Heart right ventricle (tissue), 16 donors: ENCODE results near the gene RAB35. TPM values are rescaled to one million over a fixed set of nuclear protein-coding genes. Genes with fewer than 3 reads are reported as not detected.
"Not testable (repeated sequence)": the region's sequence is repeated elsewhere in the genome, so short reads cannot be mapped to it uniquely, and the experiment has no call there.

Source experiments
- ATAC-seq, 8 donors: fragments of 200-7000 bp; cut with Tn5 transposase; one replicate each; pipeline ENCODE4 v1.9.1; 2020; ENCODE audit warnings: mild to moderate bottlenecking in 8 of 8, moderate library complexity in 8 of 8, moderate number of reproducible peaks in 1 of 8
- DNase-seq, 2 donors: peaks; one replicate each; pipeline ENCODE4 v3.0.0-alpha.2; 2020
- H3K27ac ChIP-seq, 10 donors: fragments of 200-600 bp; sonication (generic) in 2 of 10; one replicate each; pipeline versions ENCODE4 v1.5.0 to v1.8.0; 2020 to 2022; ENCODE audit warnings: mild to moderate bottlenecking in 3 of 10
- H3K27me3 ChIP-seq, 7 donors: fragments of 200-600 bp; one replicate each; pipeline ENCODE4 v1.8.0; 2021 to 2022; ENCODE audit warnings: mild to moderate bottlenecking in 2 of 7
- H3K36me3 ChIP-seq, 9 donors: fragments of 200-600 bp; sonication (generic) in 1 of 9; one replicate each; pipeline versions ENCODE4 v1.5.0 to v1.8.0; 2020 to 2022; ENCODE audit warnings: mild to moderate bottlenecking in 2 of 9
- H3K4me1 ChIP-seq, 9 donors: fragments of 200-600 bp; sonication (generic) in 1 of 9; one replicate each; pipeline versions ENCODE4 v1.5.0 to v1.8.0; 2020 to 2022; ENCODE audit warnings: mild to moderate bottlenecking in 4 of 9
- H3K4me3 ChIP-seq, 10 donors: fragments of 200-600 bp; sonication (generic) in 2 of 10; one replicate each; pipeline versions ENCODE4 v1.5.0 to v1.8.0; 2020 to 2022; ENCODE audit warnings: mild to moderate bottlenecking in 7 of 10, moderate library complexity in 2 of 10
- H3K9me3 ChIP-seq, 11 donors: fragments of 200-600 bp in 10 of 11; sonication (generic) in 2 of 11; one replicate each; pipeline versions ENCODE4 v1.5.0 to v1.8.0; 2013 to 2022; ENCODE audit warnings: mild to moderate bottlenecking in 2 of 11, control low read depth in 1 of 11, moderate library complexity in 1 of 11
- WGBS, 2 donors: extraction: QIAGEN DNeasy Blood & Tissue Kit; methylation state at CpG; one replicate each; pipeline ENCODE4 v1.1.7; 2013; ENCODE audit warnings: inconsistent platforms in 1 of 2; 5-methylcytosine and 5-hydroxymethylcytosine counted together
- intact Hi-C, 10 donors: fragments of 100-400 bp; cut with DNase I; formaldehyde crosslinking; loops; one replicate each; pipeline versions ENCODE4 v1.11.1 to v1.14.2; 2022
- microRNA-seq, 2 donors: library from miRNA; unstranded; fragments of <30 nt; microRNA quantifications; one replicate each; pipeline ENCODE4 v1.2.0, GENCODE V29; 2021
- polyA plus RNA-seq, 2 donors: library from polyadenylated mRNA; stranded (reverse); fragments of 200-250 nt; gene quantifications; one replicate each; pipeline ENCODE4 v1.2.3, GENCODE V29; 2013
- total RNA-seq, 10 donors: library from RNA; stranded (reverse); fragmentation: NEBNext Ultra II Directional in 3 of 10; extraction: Animal tissue kit (Norgen Biotek cat#: 25700) in 3 of 10; gene quantifications; one replicate each; pipeline versions ENCODE4 v1.2.1 to v1.2.4, GENCODE V29; 2021 to 2023
- TF ChIP-seq, protein P1 (sequence below), 9 donors: fragments of 200-600 bp; sonication (generic) in 2 of 9; IDR thresholded peaks; one replicate each; pipeline versions ENCODE4 v1.5.0 to v1.8.0; 2021 to 2022; ENCODE audit warnings: antibody characterized with exemption in 9 of 9, mild to moderate bottlenecking in 5 of 9, moderate library complexity in 1 of 9
- donor health status: Arrhythmogenic right ventricular cardiomyopathy.
- donor health status: ischemic (EF 13 %, LVEDD 7.1; RV severe dilation, severe dysfunction).
- donor health status: healthy with polysubstance abuse.
- donor health status: DM: no; HTN: yes; CAD: no.
- donor health status: DM: no; HTN: no; CAD: no.
- donor health status: ischemic (EF 25% LVEDD 6.9; RV normal size, moderate dysfunction).
- donor health status: ischemic (EF 25% LVEDD 5.7; RV mildly dilated, moderate dysfunction).
- donor health status: healthy.
- donor health status: DM: yes; HTN: yes; CAD: no.
- donor health status: Ischemic cardiomyopathy.
- donor health status: ischemic (EF 35%, LVEDD 5.7; RV mildly dilated, moderate dysfunction).
- donor health status: nonischemic (EF 11% LVEDD 7.7; RV severe dilation, severe dysfunction).
- donor health status: DM: yes; HTN: yes; CAD: no.
- donor health status: PGD.
- donor health status: ischemic (EF 29% LVEDD 5.4; RV normal size, mild dysfunction).
- donor health status: nonischemic (EF 23%, LVEDD 6.1; RV moderate dilation, normal function).

The RAB35 gene
- total and polyA plus RNA-seq, 12 donors, result 13.3 to 33.6 (median 23.9) TPM

DNA sequence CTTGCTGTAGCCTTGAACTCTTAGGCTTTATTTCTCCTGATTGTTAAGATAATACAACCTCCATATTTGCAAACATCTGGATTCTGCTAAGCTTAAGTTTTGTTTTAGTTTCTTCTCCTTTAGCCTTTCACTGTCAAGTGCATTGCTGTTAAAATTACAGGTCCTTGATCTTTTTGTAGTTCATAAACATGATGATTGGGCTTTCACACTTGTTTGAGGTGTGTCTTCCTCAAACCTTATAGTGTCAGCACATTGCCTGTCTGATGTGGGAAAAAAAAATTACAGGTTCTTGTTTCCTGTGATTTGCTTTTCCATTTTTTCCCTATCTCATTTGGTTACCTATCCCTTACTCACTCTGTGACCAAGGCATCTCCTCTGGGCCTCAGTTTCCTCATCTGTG lies 68.3 kb downstream of the RAB35 start:
- intact Hi-C loops, result no loop called here
- Histone ChIP-seq H3K9me3 (peaks cover 0 to 6% (median 0%) of the 10 kb centered on the region in 11 donors), H3K36me3 (no peaks in the 10 kb centered on the region), H3K4me1 (no peaks in the 10 kb centered on the region), H3K27ac (no peak overlapping the region), H3K4me3 (no peak overlapping the region), H3K27me3 (peaks cover 0 to 4% (median 0%) of the 10 kb centered on the region in 7 donors)
- DNase-seq (no peak), ATAC-seq (no peak)
- TF ChIP-seq, protein P1, sequence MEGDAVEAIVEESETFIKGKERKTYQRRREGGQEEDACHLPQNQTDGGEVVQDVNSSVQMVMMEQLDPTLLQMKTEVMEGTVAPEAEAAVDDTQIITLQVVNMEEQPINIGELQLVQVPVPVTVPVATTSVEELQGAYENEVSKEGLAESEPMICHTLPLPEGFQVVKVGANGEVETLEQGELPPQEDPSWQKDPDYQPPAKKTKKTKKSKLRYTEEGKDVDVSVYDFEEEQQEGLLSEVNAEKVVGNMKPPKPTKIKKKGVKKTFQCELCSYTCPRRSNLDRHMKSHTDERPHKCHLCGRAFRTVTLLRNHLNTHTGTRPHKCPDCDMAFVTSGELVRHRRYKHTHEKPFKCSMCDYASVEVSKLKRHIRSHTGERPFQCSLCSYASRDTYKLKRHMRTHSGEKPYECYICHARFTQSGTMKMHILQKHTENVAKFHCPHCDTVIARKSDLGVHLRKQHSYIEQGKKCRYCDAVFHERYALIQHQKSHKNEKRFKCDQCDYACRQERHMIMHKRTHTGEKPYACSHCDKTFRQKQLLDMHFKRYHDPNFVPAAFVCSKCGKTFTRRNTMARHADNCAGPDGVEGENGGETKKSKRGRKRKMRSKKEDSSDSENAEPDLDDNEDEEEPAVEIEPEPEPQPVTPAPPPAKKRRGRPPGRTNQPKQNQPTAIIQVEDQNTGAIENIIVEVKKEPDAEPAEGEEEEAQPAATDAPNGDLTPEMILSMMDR (IDR thresholded peaks at IDR 0.05), result no peak

DNA sequence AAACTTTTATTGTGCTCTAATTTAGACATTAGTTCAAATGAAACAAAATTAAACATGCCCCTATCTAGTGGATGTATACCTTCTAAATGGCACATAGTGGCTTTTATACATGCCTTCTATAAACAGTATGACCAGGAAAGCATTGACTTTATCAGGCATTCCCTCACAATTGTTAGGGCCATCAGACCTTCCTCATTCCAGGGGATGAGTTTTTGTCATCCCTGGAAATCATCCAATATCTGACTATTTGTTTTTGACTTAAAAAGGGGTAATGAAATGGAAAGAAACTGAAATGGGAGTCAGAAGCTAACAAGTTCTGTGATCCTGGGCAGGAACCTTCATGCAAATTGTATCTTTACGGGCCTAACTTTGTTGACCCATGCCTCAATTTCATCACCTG lies 69.5 kb downstream of the RAB35 start:
- no peak for ATAC-seq
- peaks cover 0 to 4% (median 0%) of the 10 kb centered on the region in 7 donors for H3K27me3 ChIP-seq
- WGBS, 2 donors, result 85 to 92% methylated on average over 1 of the region's 1 CpG
- no peaks in the 10 kb centered on the region for H3K4me1 ChIP-seq
- H3K4me3 ChIP-seq, result no peak overlapping the region
- peaks cover 0 to 6% (median 0%) of the 10 kb centered on the region in 11 donors for H3K9me3 ChIP-seq
- no peaks in the 10 kb centered on the region for H3K36me3 ChIP-seq
- TF ChIP-seq, protein P1 (IDR thresholded peaks at IDR 0.05), result no peak
- DNase-seq, result no peak
- H3K27ac ChIP-seq, result no peak overlapping the region
- intact Hi-C loops, result no loop called here

DNA sequence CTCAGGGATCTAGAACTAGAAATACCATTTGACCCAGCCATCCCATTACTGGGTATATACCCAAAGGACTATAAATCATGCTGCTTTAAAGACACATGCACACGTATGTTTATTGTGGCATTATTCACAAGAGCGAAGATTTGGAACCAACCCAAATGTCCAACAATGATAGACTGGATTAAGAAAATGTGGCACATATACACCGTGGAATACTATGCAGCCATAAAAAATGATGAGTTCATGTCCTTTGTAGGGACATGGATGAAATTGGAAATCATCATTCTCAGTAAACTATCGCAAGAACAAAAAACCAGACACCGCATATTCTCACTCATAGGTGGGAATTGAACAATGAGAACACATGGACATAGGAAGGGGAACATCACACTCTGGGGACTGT lies 71.2 kb downstream of the RAB35 start:
- ATAC-seq, H3K9me3 ChIP-seq, H3K4me1 ChIP-seq, intact Hi-C loops, H3K27ac ChIP-seq, H3K4me3 ChIP-seq, DNase-seq, H3K36me3 ChIP-seq: not testable (repeated sequence)
- WGBS, 2 donors, result 89 to 98% methylated on average over 3 of the region's 5 CpGs
- peaks cover 0 to 12% (median 0%) of the 10 kb centered on the region in 7 donors for H3K27me3 ChIP-seq

Small RNA genes within 50 kb of the gene (microRNA-seq; reads per million reads assigned to microRNA genes)
- 0 reads per million in 2 donors for gene MIR4498

Other genes with a start within 250 kb of the RAB35 start
- 1 to 10 TPM in 5 of 10 donors, under 1 TPM in 5; 0.35 to 7.0 (median 0.98) TPM for gene CIT, start 239.4 kb downstream of the RAB35 start, total RNA-seq
- gene CIT, start 239.4 kb downstream of the RAB35 start, polyA plus RNA-seq, result under 1 TPM; 0.20 to 0.95 TPM
- gene BICDL1, start 127.5 kb downstream of the RAB35 start, total RNA-seq, result 1 to 10 TPM in 1 of 10 donors, under 1 TPM in 7, not detected in 2; 0.10 to 1.5 (median 0.34) TPM
- gene BICDL1, start 127.5 kb downstream of the RAB35 start, polyA plus RNA-seq, result under 1 TPM; 0.16 to 0.44 TPM
- gene GCN1, start 78.0 kb upstream of the RAB35 start, total RNA-seq, result 10 to 100 TPM; 30.4 to 41.3 (median 35.0) TPM
- gene GCN1, start 78.0 kb upstream of the RAB35 start, polyA plus RNA-seq, result 10 to 100 TPM in 1 of 2 donors, 1 to 10 TPM in 1; 9.7 to 17.2 TPM
- 1,000 to 10,000 TPM in 1 of 10 donors, 100 to 1,000 TPM in 9; 578 to 1,255 (median 694) TPM for gene RPLP0, start 84.4 kb upstream of the RAB35 start, total RNA-seq
- gene RPLP0, start 84.4 kb upstream of the RAB35 start, polyA plus RNA-seq, result 1,000 to 10,000 TPM in 1 of 2 donors, 100 to 1,000 TPM in 1; 852 to 3,129 TPM
- 10 to 100 TPM; 52.0 to 83.7 (median 63.3) TPM for gene PXN, start 149.0 kb upstream of the RAB35 start, total RNA-seq
- gene PXN, start 149.0 kb upstream of the RAB35 start, polyA plus RNA-seq, result 100 to 1,000 TPM in 1 of 2 donors, 10 to 100 TPM in 1; 41.2 to 123 TPM
- over 10,000 TPM in 7 of 10 donors, 1,000 to 10,000 TPM in 3; 5,348 to 18,425 (median 10,263) TPM for gene RNU4-2, start 175.2 kb upstream of the RAB35 start, total RNA-seq
- gene RNU4-2, start 175.2 kb upstream of the RAB35 start, polyA plus RNA-seq, result not detected
- 1,000 to 10,000 TPM in 6 of 10 donors, 100 to 1,000 TPM in 4; 426 to 3,423 (median 1,870) TPM for gene RNU4-1, start 176.5 kb upstream of the RAB35 start, total RNA-seq
- not detected for gene RNU4-1, start 176.5 kb upstream of the RAB35 start, polyA plus RNA-seq
- 1 to 10 TPM; 3.7 to 9.0 (median 4.7) TPM for gene SIRT4, start 185.6 kb upstream of the RAB35 start, total RNA-seq
- gene SIRT4, start 185.6 kb upstream of the RAB35 start, polyA plus RNA-seq, result 1 to 10 TPM; 2.8 to 6.2 TPM
- gene PLA2G1B, start 211.0 kb upstream of the RAB35 start, total RNA-seq, result 1 to 10 TPM in 3 of 10 donors, under 1 TPM in 4, not detected in 3; 0.65 to 1.8 (median 0.89) TPM
- under 1 TPM in 1 of 2 donors, not detected in 1; 0.22 TPM for gene PLA2G1B, start 211.0 kb upstream of the RAB35 start, polyA plus RNA-seq